Lung (tissue), 12 donors: Measurements from ENCODE around the gene SLC17A7. TPM values are rescaled to one million over a fixed set of nuclear protein-coding genes. Genes with fewer than 3 reads are reported as not detected.

Experiments used
- ATAC-seq: fragments of 200-7000 bp; cut with Tn5 transposase; one replicate; pipeline ENCODE4 v1.9.1; 2020; ENCODE audit warnings: moderate number of reproducible peaks; ENCODE audit not compliant: insufficient read depth, low FRiP score
- DNase-seq, 3 donors: peaks; one replicate each; pipeline ENCODE4 v3.0.0-alpha.2; 2013 to 2017
- H3K27ac ChIP-seq, 2 donors: one replicate each; pipeline ENCODE4 v1.5.1; 2013; ENCODE audit warnings: mild to moderate bottlenecking in 2 of 2, moderate library complexity in 2 of 2, control low read depth in 1 of 2, inconsistent platforms in 1 of 2, low read depth in 1 of 2, low read length in 1 of 2
- H3K27me3 ChIP-seq, 3 donors: one replicate each; pipeline ENCODE4 v1.5.1; 2013; ENCODE audit warnings: low read length in 2 of 3; ENCODE audit not compliant: control insufficient read depth in 3 of 3, insufficient read depth in 3 of 3
- H3K36me3 ChIP-seq, 4 donors: one replicate each; pipeline ENCODE4 v1.5.1; 2013; ENCODE audit warnings: low read length in 4 of 4, mild to moderate bottlenecking in 1 of 4, moderate library complexity in 1 of 4; ENCODE audit not compliant: control insufficient read depth in 4 of 4, insufficient read depth in 4 of 4
- H3K4me1 ChIP-seq, 5 donors: one replicate each; pipeline ENCODE4 v1.5.1; 2013; ENCODE audit warnings: low read length in 5 of 5, mild to moderate bottlenecking in 2 of 5, moderate library complexity in 1 of 5; ENCODE audit not compliant: control insufficient read depth in 5 of 5, insufficient read depth in 5 of 5
- H3K4me3 ChIP-seq: one replicate; pipeline ENCODE4 v1.5.1; 2013; ENCODE audit warnings: mild to moderate bottlenecking, control low read depth, moderate library complexity
- H3K9ac ChIP-seq, 2 donors: one replicate each; pipeline ENCODE4 v1.5.1; 2013; ENCODE audit warnings: low read length in 2 of 2, control low read depth in 1 of 2; ENCODE audit not compliant: insufficient read depth in 1 of 2
- H3K9me3 ChIP-seq, 4 donors: one replicate each; pipeline ENCODE4 v1.5.1; 2013; ENCODE audit warnings: low read length in 3 of 4, mild to moderate bottlenecking in 1 of 4, moderate library complexity in 1 of 4; ENCODE audit not compliant: control insufficient read depth in 4 of 4, insufficient read depth in 3 of 4
- WGBS, 2 donors: extraction: QIAGEN DNeasy Blood & Tissue Kit; methylation state at CpG; one replicate each; pipeline ENCODE4 v1.1.7; 2013; 5-methylcytosine and 5-hydroxymethylcytosine counted together
- polyA plus RNA-seq, 2 donors: library from polyadenylated mRNA; stranded (reverse); fragments of 200-250 nt; gene quantifications; one replicate each; pipeline ENCODE4 v1.2.1, GENCODE V29; 2013
- total RNA-seq, 2 donors: library from RNA; depleted of rRNA in 1 of 2; stranded (reverse); fragments of >200 nt in 1 of 2; gene quantifications; one replicate each; pipeline ENCODE4 v1.2.1, GENCODE V29; 2014 to 2021
- TF ChIP-seq, protein P1 (sequence below): IDR thresholded peaks from 2 replicates; pipeline ENCODE4 v1.5.1; 2012; ENCODE audit warnings: mild to moderate bottlenecking; ENCODE audit errors: control extremely low read depth, extremely low read depth
- donor health status: control.
- donor health status: control.
- donor health status: Bipolar disorder and iron deficiency.
- donor health status: healthy.
- donor health status: DM: yes; HTN: yes; CAD: no.

SLC17A7 gene
- total and polyA plus RNA-seq, 4 donors = 0.10 to 0.51 (median 0.30) TPM

GRCh38 chr19:49443366-49444099 is 2.2 kb upstream of the SLC17A7 start:
- Histone ChIP-seq H3K36me3 (peaks cover 0 to 18% (median 4%) of the 10 kb centered on the region in 4 donors), H3K4me1 (peaks cover 0 to 4% (median 0%) of the 10 kb centered on the region in 5 donors), H3K27me3 (peaks cover 0 to 39% (median 35%) of the 10 kb centered on the region in 3 donors), H3K9me3 (no peaks in the 10 kb centered on the region), H3K27ac (peak overlapping the region; percentile 56 to 58), H3K9ac (no peak overlapping the region), H3K4me3 (peak overlapping the region; percentile 20)
- DNase-seq (peak; percentile 96 to 98 (median 97)), ATAC-seq (peak; percentile 82)
- TF ChIP-seq, protein P1, sequence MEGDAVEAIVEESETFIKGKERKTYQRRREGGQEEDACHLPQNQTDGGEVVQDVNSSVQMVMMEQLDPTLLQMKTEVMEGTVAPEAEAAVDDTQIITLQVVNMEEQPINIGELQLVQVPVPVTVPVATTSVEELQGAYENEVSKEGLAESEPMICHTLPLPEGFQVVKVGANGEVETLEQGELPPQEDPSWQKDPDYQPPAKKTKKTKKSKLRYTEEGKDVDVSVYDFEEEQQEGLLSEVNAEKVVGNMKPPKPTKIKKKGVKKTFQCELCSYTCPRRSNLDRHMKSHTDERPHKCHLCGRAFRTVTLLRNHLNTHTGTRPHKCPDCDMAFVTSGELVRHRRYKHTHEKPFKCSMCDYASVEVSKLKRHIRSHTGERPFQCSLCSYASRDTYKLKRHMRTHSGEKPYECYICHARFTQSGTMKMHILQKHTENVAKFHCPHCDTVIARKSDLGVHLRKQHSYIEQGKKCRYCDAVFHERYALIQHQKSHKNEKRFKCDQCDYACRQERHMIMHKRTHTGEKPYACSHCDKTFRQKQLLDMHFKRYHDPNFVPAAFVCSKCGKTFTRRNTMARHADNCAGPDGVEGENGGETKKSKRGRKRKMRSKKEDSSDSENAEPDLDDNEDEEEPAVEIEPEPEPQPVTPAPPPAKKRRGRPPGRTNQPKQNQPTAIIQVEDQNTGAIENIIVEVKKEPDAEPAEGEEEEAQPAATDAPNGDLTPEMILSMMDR = peak; percentile 92
- WGBS, 2 donors = 0 to 1% methylated on average over 43 to 47 of the region's 47 CpGs

DNA sequence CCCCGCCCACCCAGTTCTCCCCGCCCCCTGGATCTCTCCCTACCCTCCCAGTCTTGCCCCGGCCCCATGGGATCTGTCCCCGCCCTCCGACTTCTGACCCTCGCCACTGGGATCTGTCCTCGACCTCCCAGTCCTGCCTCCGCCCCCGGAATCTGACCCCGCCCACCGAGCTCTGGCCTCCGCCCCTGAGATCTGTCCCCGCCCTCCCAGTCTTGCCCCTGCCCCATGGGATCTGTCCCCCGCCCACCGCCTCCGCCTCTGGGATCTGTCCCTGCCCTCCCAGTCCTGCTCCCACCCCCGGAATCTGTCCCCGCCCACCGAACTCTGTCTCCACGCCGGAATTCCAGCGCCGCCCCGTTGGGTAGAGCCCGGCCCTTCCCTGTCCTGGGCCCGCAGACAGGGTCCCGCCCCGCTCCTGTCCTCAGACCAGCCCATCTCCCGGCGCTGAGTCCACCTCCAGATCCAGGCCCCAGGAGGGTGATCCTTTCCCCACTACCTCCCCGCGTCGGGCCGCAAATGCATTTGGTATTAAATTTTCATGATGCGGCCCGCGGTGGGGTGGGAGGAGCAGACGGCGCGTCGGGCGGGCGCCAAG is 1.5 kb upstream of the SLC17A7 start:
- Histone ChIP-seq H3K27me3 (peaks cover 0 to 46% (median 41%) of the 10 kb centered on the region in 3 donors), H3K27ac (peak overlapping the region; percentile 56 to 58), H3K4me1 (peaks cover 0 to 3% (median 0%) of the 10 kb centered on the region in 5 donors), H3K9me3 (no peaks in the 10 kb centered on the region), H3K4me3 (peak overlapping the region; percentile 20), H3K9ac (no peak overlapping the region), H3K36me3 (peaks cover 0 to 13% (median 1%) of the 10 kb centered on the region in 4 donors)
- ATAC-seq (peak; percentile 81), DNase-seq (peak; percentile 86 to 90 (median 86))
- 1% methylated on average over 39 to 43 of the region's 43 CpGs for WGBS, 2 donors
- TF ChIP-seq, protein P1 = no peak

DNA sequence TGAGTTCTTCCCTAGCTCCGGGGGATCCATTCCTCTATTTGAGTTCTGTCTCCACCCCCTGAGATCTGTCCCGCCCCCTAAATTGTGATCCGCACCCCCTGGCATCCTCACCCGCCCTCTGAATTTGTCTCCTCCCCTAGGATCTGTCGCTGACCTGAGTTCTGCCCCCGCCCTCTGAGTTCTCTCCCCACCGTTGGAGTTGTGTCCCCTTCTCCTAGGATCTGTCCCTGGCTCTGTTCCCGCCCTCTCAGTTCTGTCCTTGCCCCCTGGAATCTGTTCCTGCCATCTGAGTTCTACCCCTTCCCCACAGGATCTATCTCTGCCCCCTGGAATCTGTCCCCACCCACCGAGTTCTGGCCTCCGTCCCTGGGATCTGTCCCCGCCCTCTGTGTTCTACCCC is 1.0 kb upstream of the SLC17A7 start:
- DNase-seq = no peak
- H3K27ac ChIP-seq = no peak overlapping the region
- H3K9ac ChIP-seq = no peak overlapping the region
- ATAC-seq = no peak
- 7% methylated on average over 11 of the region's 11 CpGs for WGBS, 2 donors
- TF ChIP-seq, protein P1 = no peak
- H3K36me3 ChIP-seq = peaks cover 0 to 8% (median 1%) of the 10 kb centered on the region in 4 donors
- H3K9me3 ChIP-seq = no peaks in the 10 kb centered on the region
- H3K4me1 ChIP-seq = peaks cover 0 to 3% (median 0%) of the 10 kb centered on the region in 5 donors
- no peak overlapping the region for H3K4me3 ChIP-seq
- H3K27me3 ChIP-seq = peaks cover 0 to 51% (median 47%) of the 10 kb centered on the region in 3 donors
